ENCODE results near the gene MED13L. TPM values are rescaled to one million over a fixed set of nuclear protein-coding genes. Genes with fewer than 3 reads are reported as not detected.

Gene MED13L
- total and polyA plus RNA-seq, 2 of the 4 experiments (the other 2 are of a cell fraction) = 17.9 to 49.1 TPM

GRCh38 chr12:116244474-116245090 is 32.9 kb downstream of the MED13L start:
- Histone ChIP-seq H3K4me3 (ENCODE audit: insufficient read depth, low read depth, low read length) (no peak overlapping the region), H4K8ac (ENCODE audit: low read depth in 2 of 2, low read length in 2 of 2) (no peak overlapping the region), H2BK20ac (ENCODE audit: low read depth, low read length) (no peak overlapping the region), H3K56ac (ENCODE audit: extremely low read depth, insufficient read depth, low read length) (no peak overlapping the region), H2BK120ac (ENCODE audit: low read depth, low read length) (peak overlapping the region; percentile 21; the same call in 1 of the 2 replicates), H2BK5ac (ENCODE audit: low read depth, low read length, poor library complexity, severe bottlenecking) (no peak overlapping the region), H3K4me1 (ENCODE audit: control insufficient read depth, insufficient read depth, low read length) (peaks cover 11% of the 10 kb centered on the region), H3K79me1 (ENCODE audit: low read depth in 1 of 2, low read length in 2 of 2) (peaks cover 14 to 63% of the 10 kb centered on the region in 2 experiments; a peak in 3 of 4 replicates), H3K9me3 (ENCODE audit: control insufficient read depth, insufficient read depth, low read length) (no peaks in the 10 kb centered on the region), H4K91ac (ENCODE audit: insufficient read depth, low read depth, low read length) (no peak overlapping the region), H3K27ac (ENCODE audit: insufficient read depth, low read length) (no peak overlapping the region), H2AFZ (replicated peaks; ENCODE audit: low read length, poor library complexity) (no peak overlapping the region), H2AK5ac (ENCODE audit: low read depth, low read length) (no peak overlapping the region), H3K23ac (ENCODE audit: low read depth, low read length) (no peak overlapping the region), H3K27me3 (ENCODE audit: control insufficient read depth, insufficient read depth, low read length) (no peaks in the 10 kb centered on the region), H3K4me2 (ENCODE audit: low read depth, low read length) (no peak overlapping the region), H3K4ac (ENCODE audit: low read depth, low read length) (peak overlapping the region; percentile 46; the same call in 1 of the 2 replicates), H4K20me1 (ENCODE audit: insufficient read depth, low read length) (peaks cover 83% of the 10 kb centered on the region), H3K9ac (ENCODE audit: low read depth, low read length) (no peak overlapping the region), H3K36me3 (ENCODE audit: control insufficient read depth, insufficient read depth, low read length) (no peaks in the 10 kb centered on the region), H3K18ac (ENCODE audit: low read depth, low read length) (no peak overlapping the region), H4K5ac (ENCODE audit: low read depth, low read length) (no peak overlapping the region), H3K9me1 (ENCODE audit: insufficient read depth, low read length) (peaks cover 18% of the 10 kb centered on the region), H3K14ac (replicated peaks; ENCODE audit: low read depth, low read length) (no peak overlapping the region), H2AK9ac (replicated peaks; ENCODE audit: low read depth, low read length, poor library complexity) (no peak overlapping the region), H2BK15ac (ENCODE audit: low read depth, low read length) (no peak overlapping the region)
- DNase-seq (no peak), ATAC-seq (ENCODE audit: low read depth) (no peak)
- ChIA-PET POLR2A (ENCODE audit: unreplicated experiment) (no interaction called here), CTCF (no interaction called here)
- in situ Hi-C loops (cut with MboI; ENCODE audit: low sequenced_read_pairs) = no loop called here
- intact Hi-C loops (cut with micrococcal nuclease) = no loop called here
- no peak for TF ChIP-seq NFE2L2 (IDR thresholded peaks at IDR 0.05; ENCODE audit: low read depth, low read length)
- dilution Hi-C loops (cut with HindIII; ENCODE audit: low sequenced_read_pairs, unreplicated experiment) = no loop called here
- no CpG with 5 or more reads among the region's 6 CpGs for WGBS, 2 experiments (ENCODE audit: extremely low coverage in 2 of 2, insufficient read length in 1 of 2)
- BruUV-seq (replicated peaks) = no TSS peak
